Stimulated activated CD8-positive, alpha-beta memory T cell treated with anti-CD3 and anti-CD28 coated beads, Interleukin-4, amount 100 ng/mL, for 48 hours (primary cell): Measurements from ENCODE around the gene RIMBP3C.
"Not testable (repeated sequence)": the region's sequence is repeated elsewhere in the genome, so short reads cannot be mapped to it uniquely, and the experiment has no call there.

Experiments used
- DNase-seq: peaks from one replicate; pipeline ENCODE4 v3.0.0-alpha.2; 2020

RIMBP3C gene

GRCh38 chr22:21571679-21572078 is 20.4 kb upstream of the RIMBP3C start:
- DNase-seq: no peak

DNA sequence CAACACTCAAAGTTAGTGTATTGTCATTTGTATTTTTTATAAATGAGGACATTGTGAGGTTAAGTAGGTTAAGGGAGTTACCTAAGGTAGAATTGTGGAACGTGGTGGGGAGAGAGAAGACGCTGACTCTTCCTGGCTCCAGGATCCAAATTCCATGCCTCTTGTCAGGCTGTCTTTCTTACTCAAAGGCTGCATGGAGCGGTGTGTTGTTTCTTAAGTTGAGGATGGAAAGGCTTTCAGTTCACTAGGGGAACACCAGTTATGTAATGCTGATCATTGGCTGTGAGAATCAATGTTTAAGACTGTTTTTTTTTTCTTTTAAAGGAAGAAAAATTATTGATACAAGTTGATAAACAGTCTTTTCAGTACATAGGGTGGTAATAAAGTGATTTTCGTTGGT is 19.1 kb upstream of the RIMBP3C start:
- DNase-seq: no peak

DNA sequence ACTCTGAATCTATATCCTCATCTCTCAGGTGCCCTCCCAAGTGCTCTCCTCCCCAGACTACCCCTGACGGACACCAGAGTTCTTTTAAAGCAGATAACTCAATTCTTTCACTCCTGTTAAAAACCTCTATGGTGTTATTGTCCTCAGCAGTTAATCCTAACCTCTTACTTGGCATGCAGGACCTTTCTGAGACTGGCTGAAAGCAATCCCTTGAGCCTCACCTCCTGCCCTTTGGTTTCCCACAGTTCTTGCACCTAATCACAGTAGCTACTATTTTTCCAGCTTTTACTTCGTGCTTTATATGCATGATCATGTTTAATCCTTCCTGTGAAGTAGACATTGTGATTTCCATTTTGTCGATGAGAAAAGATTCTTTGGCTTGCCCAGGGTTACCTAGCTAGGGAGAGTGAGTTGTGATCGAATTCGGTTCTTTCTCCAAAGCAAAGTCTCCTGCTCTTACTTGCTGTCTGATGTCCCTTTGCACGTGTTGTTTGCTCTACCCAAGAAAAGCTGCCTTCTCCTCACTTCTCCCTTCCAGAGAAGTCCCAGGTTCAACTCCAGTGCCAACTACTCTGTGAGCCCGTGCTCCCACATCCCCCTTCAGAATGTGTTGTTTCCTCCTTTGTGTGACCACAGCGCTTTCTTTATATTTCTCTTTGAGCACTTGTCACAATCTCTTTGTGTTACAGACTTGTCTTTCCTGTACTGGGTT is 18.4 kb upstream of the RIMBP3C start:
- DNase-seq: no peak

GRCh38 chr22:21569076-21569427 is 17.8 kb upstream of the RIMBP3C start:
- DNase-seq: not testable (repeated sequence)

DNA sequence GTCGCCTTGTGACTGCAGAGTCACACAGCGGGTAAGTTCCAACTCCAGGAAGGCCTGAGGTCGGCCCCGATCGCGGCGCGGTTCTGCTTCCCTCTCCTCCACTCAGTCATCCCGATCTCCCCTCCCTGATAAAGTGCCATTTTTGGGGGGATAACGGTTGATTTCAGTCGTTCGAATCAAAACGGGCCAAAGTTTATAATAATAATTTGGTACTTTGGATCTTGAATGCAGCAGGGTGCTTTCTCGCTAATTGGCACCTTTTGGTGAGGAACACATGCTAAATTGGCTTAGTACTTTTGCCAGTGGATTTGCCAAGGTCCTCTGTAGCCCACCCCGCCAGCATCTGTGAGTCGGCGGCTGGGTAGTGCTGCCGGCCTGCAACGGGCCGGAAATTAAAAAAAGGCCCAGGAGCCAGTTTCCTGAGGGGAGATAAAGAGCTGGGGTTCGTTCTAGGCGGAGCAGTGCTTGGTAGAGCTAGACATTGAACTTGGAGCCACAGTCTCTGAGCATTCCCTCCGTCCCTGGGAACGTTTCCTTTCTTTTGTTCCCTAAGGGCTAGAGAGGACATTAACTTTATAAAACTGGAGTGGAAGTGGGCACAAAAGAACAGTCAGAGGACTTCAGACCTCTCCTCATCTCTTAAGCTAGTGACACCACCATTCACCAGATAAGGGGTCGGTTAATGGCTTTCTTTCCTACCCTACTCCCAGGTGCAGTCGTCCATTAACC is 17.2 kb upstream of the RIMBP3C start:
- peak; percentile 45 for DNase-seq

GRCh38 chr22:21567456-21568346 is 16.4 kb upstream of the RIMBP3C start, which contains the start of gene UBE2L3:
TSS of gene UBE2L3 (plus strand) at chr22:21567714. CDS start at chr22:21567745, 31 bp downstream.
- DNase-seq: peak; percentile 88

GRCh38 chr22:21564411-21564810 is 13.2 kb upstream of the RIMBP3C start:
- DNase-seq: no peak

GRCh38 chr22:21563912-21564311 is 12.7 kb upstream of the RIMBP3C start:
- no peak for DNase-seq

DNA sequence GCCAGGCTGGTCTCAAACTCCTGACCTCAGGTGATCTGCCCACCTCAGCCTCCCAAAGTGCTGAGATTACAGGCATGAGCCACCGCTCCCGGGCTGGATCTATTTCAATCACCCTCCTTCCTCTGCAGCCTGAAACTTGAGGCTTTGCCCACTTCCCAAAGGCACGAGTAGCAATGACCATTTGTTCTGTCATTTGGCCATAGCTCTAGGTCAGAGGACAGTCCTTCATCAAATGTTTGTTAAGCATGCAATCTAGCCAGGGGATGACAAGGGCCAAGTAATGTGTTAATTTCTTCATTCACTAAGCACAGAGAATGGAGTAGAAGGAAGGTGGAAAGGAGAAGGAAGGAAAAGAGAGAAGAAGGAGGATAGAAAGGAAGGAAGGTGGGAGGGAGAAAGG is 9.4 kb upstream of the RIMBP3C start:
- DNase-seq: not testable (repeated sequence)

DNA sequence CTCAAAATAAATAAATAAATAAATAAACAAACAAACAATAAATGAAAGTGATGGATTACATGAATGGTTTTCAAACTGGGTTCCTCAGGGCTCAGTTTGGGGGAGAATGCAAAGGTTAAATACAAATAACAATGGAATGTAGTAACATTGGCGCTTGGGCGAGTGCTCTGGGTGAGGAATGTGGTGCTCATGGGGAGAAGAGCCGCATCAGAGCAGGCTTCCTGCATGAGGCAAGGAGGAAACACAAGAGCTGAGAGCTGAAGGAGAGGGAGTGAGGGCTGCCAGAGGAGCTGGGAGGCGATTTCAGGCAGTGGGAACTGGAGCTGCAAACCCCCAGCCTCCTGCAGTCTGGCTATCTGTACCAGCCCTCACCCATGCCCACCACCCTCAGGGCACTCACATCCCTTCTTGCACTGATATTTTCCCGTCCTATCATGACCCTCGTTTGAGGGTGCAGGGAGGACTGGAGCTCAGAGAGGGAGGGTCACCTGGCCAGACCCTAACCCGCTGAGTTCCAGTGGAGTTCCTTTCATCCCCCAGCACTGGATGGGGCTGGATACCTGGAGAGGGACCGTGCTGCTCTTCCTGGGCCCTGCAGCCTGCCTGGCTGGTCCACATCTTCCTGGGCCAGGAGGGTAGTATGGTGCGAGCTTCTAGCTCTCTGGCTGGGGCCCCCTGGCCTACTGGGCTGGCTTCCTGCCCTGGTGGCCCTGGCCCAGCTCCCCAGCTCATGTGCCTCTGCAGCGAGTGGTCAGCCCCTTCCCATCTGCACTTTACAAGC is 8.3 kb upstream of the RIMBP3C start:
- not testable (repeated sequence) for DNase-seq

DNA sequence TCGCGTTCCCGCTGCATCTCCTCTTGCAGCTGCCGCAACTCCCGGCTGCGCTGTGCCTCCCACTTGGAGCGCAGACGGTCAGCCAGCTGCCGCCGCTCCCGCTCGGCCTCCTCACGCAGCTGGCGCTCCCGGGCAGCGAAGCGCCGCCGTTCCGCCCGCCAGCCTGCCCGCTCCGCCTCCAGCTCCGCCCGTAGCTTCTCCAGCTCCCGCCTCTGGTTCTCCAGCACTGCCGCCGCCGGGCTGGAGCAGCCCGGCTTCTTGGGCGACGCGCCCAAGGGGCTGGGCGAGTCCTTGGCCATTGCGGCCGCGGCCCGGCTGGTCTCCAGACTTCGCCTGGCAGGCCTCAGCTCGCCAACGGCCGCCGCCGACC is 598 bp downstream of the RIMBP3C start:
- DNase-seq: not testable (repeated sequence)

GRCh38 chr22:21550008-21550677 is 1.1 kb downstream of the RIMBP3C start:
- DNase-seq: not testable (repeated sequence)

DNA sequence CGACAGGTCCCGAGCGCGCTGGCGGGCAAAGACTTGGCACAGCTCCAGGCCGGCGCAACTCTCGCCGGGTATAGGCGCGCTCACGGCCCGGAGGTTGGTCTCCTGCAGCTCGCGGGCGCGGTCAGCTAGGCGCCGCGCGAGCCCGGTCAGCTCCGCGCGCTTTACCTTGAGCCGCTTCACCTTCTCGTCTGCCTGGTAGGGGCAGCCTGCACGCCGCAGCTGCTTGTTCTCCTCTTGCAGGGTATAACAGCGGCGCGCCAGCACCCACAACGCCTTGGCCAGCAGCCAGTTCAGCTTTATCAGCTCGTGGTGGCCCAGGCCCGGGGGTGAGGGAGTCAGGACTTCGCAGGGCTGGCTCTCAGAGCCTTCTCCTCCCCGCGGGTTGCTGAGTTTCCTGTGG is 1.7 kb downstream of the RIMBP3C start:
- DNase-seq: not testable (repeated sequence)

DNA sequence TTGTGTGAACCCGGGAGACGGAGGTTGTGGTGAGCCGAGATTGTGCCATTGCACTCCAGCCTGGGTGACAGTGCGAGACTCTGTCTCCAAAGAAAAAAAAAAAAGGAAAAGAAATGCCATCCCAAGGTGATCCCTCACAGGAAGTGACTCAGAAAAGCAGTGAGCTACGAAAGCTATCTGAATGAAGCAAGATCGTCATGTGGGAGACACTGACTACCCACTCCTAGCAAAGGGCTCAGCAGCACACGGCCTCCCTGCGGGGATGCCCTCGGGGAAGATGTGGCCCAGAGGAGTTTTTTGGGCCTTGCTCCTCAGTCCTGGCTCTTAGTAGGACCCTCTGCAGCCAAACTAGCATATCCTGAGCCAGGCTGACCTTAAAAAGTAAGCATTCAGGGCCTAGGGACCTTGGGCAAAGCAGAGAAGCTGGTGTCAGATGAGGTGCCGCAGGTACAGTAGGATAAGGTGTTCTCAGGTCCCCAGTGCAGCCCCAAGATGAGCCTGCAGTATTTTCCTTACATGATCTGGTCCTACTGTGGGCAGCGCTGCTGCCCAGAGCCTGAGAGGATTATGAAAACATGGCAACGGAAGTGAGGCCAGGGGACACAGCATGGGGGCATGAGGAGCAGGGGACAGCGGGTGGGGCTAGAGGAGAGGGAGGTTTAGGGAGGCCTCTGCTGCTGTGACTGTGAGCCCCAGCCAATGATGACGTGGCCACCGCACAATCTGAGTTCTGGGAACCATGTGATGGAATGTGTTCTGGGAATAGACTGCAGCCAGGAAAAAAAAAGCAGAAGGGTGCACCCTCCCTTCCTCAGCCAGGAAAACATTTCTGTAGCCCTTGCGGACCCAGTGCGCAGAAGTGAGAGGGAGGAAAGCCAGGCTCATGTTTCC is 6.6 kb downstream of the RIMBP3C start:
- not testable (repeated sequence) for DNase-seq

- not testable (repeated sequence) for DNase-seq
Observed at GRCh38 chr22:21539862-21540261, 11.4 kb downstream of the RIMBP3C start.

DNA sequence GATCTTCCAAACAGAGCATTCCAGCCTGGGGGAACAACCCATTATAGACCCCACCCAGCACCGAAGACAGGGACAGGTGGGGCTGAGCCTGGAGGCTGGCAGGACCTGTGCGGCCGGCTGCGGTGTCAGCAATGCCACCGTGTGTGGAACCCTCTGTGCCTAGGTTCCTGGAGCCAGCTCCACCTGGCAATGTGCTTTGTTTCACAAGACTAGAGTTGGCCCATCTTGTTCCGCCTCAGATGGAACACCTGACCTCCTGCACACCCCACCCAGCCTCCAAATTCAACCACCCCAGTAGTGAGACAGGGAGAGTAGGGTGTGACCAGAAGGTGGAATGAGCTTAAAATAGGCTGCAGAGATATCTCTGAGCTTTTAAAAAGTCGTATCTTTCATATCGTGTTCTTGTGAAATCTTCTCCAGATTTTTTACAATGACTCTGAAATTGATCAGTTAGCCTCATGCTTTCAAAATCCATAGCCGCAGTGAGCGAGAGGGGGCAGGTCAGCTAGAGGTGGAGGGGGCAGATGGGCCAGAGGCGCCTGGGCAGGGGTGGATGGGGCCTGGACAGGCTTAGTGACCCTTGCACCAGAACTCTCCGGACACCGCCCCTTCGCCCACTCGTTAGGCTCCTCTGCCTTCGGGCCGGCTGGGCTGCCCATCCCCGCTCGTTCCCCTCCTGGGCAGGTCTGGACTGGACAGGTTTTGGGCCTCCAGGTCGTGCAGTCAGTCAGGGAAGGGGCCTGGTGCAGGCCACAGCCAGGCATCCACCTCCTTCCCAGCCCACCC is 18.2 kb downstream of the RIMBP3C start:
- not testable (repeated sequence) for DNase-seq

GRCh38 chr22:21531525-21531924 is 19.7 kb downstream of the RIMBP3C start:
- not testable (repeated sequence) for DNase-seq

DNA sequence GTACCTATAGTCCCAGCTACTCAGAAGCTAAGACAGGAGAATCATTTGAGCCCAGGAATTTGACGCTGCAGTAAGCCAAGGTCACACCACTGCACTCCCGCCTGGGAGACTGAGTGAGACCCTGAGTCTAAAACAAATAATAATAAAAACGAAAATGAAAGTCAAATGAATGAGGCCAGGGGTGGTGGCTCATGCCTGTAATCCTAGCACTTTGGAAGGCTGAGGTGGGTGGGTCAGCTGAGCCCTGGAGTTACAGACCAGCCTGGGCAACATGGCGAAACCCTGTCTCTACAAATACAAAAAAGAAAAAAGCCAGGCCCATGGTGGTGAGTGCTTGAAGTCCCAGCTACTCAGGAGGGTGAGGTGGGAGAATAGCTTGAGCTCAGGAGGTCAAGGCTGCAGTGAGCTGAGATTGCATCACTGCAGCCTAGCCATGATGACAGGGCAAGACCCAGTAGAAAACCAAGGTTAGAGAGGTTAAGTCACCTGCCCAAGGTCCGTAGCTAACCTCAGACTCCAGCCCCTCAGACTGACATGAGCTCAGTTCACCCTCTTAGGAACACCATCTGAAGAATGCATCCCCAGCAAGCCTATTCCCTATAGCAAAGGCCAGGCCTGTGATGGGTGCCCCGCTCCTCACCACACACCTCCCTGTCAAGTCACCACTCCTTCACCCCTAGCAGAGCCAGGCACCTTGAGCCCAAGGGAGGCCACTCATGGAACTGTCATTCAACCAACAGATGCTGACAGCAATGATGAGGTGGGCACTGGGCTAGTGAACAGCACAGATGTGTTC is 24.4 kb downstream of the RIMBP3C start:
- not testable (repeated sequence) for DNase-seq
